ENCODE data around the gene ZFX.
A peak's percentile ranks its signal among the peaks of the same experiment; 100 is the strongest.

The ZFX gene

GRCh38 chrX:24156177-24156576 is 6.6 kb downstream of the ZFX start:
- Histone ChIP-seq H4K12ac (ENCODE audit: low read depth, low read length) (no peak overlapping the region), H2BK12ac (ENCODE audit: low read length) (no peak overlapping the region), H3K14ac (ENCODE audit: low read length) (no peak overlapping the region), H3K23ac (ENCODE audit: low read length) (no peak overlapping the region), H2BK120ac (ENCODE audit: insufficient read depth, low read length, poor library complexity) (no peak overlapping the region), H3K9ac (ENCODE audit: low read length) (no peak overlapping the region), H4K91ac (ENCODE audit: low read depth, low read length) (no peak overlapping the region), H3K4me1 (ENCODE audit: control insufficient read depth in 1 of 2, insufficient read depth in 2 of 2, low read length in 2 of 2) (peaks cover 2 to 5% of the 10 kb centered on the region in 2 experiments), H3K79me2 (ENCODE audit: control insufficient read depth, insufficient read depth, low read length, poor library complexity) (peaks cover 3% of the 10 kb centered on the region), H3K9me3 (ENCODE audit: insufficient read depth, low read depth, low read length) (no peaks in the 10 kb centered on the region), H4K8ac (ENCODE audit: low read depth, low read length) (no peak overlapping the region), H3K18ac (ENCODE audit: low read length) (no peak overlapping the region), H3K4me3 (ENCODE audit: low read depth, low read length) (no peak overlapping the region), H2AFZ (ENCODE audit: insufficient read depth, low read length, poor library complexity) (no peak overlapping the region), H2BK5ac (ENCODE audit: low read depth, low read length, poor library complexity) (no peak overlapping the region), H3K27ac (ENCODE audit: low read depth, low read length) (no peak overlapping the region), H2AK5ac (ENCODE audit: low read length) (no peak overlapping the region), H3K4me2 (ENCODE audit: low read length) (no peak overlapping the region), H3K4ac (ENCODE audit: low read depth, low read length) (no peak overlapping the region), H3K27me3 (ENCODE audit: insufficient read depth, low read length) (no peaks in the 10 kb centered on the region), H3K79me1 (ENCODE audit: low read length) (no peaks in the 10 kb centered on the region), H3K36me3 (ENCODE audit: control insufficient read depth in 1 of 2, insufficient read depth in 2 of 2, low read length in 2 of 2) (peaks cover 0 to 2% of the 10 kb centered on the region in 2 experiments)
- DNase-seq: no peak
- no CpG with 5 or more reads among the region's 4 CpGs for WGBS (ENCODE audit: extremely low coverage, insufficient coverage, insufficient read length)

GRCh38 chrX:24158881-24159280 is 9.4 kb downstream of the ZFX start:
- Histone ChIP-seq H3K9ac (ENCODE audit: low read length) (no peak overlapping the region), H3K18ac (ENCODE audit: low read length) (no peak overlapping the region), H3K4me3 (ENCODE audit: low read depth, low read length) (no peak overlapping the region), H3K4ac (ENCODE audit: low read depth, low read length) (peak overlapping the region; percentile 75), H4K12ac (ENCODE audit: low read depth, low read length) (no peak overlapping the region), H3K36me3 (ENCODE audit: control insufficient read depth in 1 of 2, insufficient read depth in 2 of 2, low read length in 2 of 2) (no peaks in the 10 kb centered on the region), H3K14ac (ENCODE audit: low read length) (no peak overlapping the region), H3K79me2 (ENCODE audit: control insufficient read depth, insufficient read depth, low read length, poor library complexity) (peaks cover 3% of the 10 kb centered on the region), H3K27me3 (ENCODE audit: insufficient read depth, low read length) (no peaks in the 10 kb centered on the region), H3K9me3 (ENCODE audit: insufficient read depth, low read depth, low read length) (no peaks in the 10 kb centered on the region), H3K27ac (ENCODE audit: low read depth, low read length) (no peak overlapping the region), H3K4me2 (ENCODE audit: low read length) (no peak overlapping the region), H4K8ac (ENCODE audit: low read depth, low read length) (no peak overlapping the region), H3K79me1 (ENCODE audit: low read length) (no peaks in the 10 kb centered on the region), H3K4me1 (ENCODE audit: control insufficient read depth in 1 of 2, insufficient read depth in 2 of 2, low read length in 2 of 2) (no peaks in the 10 kb centered on the region), H3K23ac (ENCODE audit: low read length) (no peak overlapping the region), H2BK12ac (ENCODE audit: low read length) (no peak overlapping the region), H2AK5ac (ENCODE audit: low read length) (no peak overlapping the region), H2BK120ac (ENCODE audit: insufficient read depth, low read length, poor library complexity) (no peak overlapping the region), H2AFZ (ENCODE audit: insufficient read depth, low read length, poor library complexity) (no peak overlapping the region), H4K91ac (ENCODE audit: low read depth, low read length) (no peak overlapping the region), H2BK5ac (ENCODE audit: low read depth, low read length, poor library complexity) (no peak overlapping the region)
- no CpG with 5 or more reads among the region's 4 CpGs for WGBS (ENCODE audit: extremely low coverage, insufficient coverage, insufficient read length)
- no peak for DNase-seq

DNA sequence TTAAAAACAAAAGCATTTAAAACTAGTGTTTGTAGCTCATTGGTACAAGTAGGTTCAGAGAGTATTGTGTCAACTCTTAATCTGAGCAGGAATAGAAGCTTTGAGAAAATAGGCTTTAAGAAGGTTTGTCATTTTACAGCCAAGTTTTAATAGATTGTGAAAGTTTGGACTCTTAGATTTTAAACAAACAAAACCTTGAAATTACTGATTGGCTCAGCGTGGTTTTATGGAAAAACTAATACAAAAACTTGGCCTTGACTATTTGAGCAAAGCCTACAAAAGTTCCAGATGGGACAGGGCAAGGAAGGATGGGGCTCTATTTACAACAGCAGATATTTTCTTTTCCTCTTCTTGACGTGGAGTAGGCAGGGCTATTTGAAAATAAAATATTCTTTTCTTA is 16.5 kb downstream of the ZFX start:
- no peaks in the 10 kb centered on the region for H3K4me1 ChIP-seq (ENCODE audit: control insufficient read depth in 1 of 2, insufficient read depth in 2 of 2, low read length in 2 of 2)
- WGBS (ENCODE audit: extremely low coverage, insufficient coverage, insufficient read length): no CpG with 5 or more reads among the region's 2 CpGs
- no peak overlapping the region for H2BK5ac ChIP-seq (ENCODE audit: low read depth, low read length, poor library complexity)
- no peak overlapping the region for H2AK5ac ChIP-seq (ENCODE audit: low read length)
- H3K4me3 ChIP-seq (ENCODE audit: low read depth, low read length): no peak overlapping the region
- H3K36me3 ChIP-seq (ENCODE audit: control insufficient read depth in 1 of 2, insufficient read depth in 2 of 2, low read length in 2 of 2): no peaks in the 10 kb centered on the region
- H2BK12ac ChIP-seq (ENCODE audit: low read length): no peak overlapping the region
- no peaks in the 10 kb centered on the region for H3K27me3 ChIP-seq (ENCODE audit: insufficient read depth, low read length)
- H3K4me2 ChIP-seq (ENCODE audit: low read length): no peak overlapping the region
- no peak overlapping the region for H3K23ac ChIP-seq (ENCODE audit: low read length)
- no peaks in the 10 kb centered on the region for H3K79me1 ChIP-seq (ENCODE audit: low read length)
- no peak overlapping the region for H4K12ac ChIP-seq (ENCODE audit: low read depth, low read length)
- no peak overlapping the region for H3K14ac ChIP-seq (ENCODE audit: low read length)
- H3K4ac ChIP-seq (ENCODE audit: low read depth, low read length): no peak overlapping the region
- no peak overlapping the region for H2AFZ ChIP-seq (ENCODE audit: insufficient read depth, low read length, poor library complexity)
- no peak overlapping the region for H2BK120ac ChIP-seq (ENCODE audit: insufficient read depth, low read length, poor library complexity)
- no peak overlapping the region for H4K8ac ChIP-seq (ENCODE audit: low read depth, low read length)
- no peak overlapping the region for H4K91ac ChIP-seq (ENCODE audit: low read depth, low read length)
- no peak overlapping the region for H3K27ac ChIP-seq (ENCODE audit: low read depth, low read length)
- no peak overlapping the region for H3K9ac ChIP-seq (ENCODE audit: low read length)
- peaks cover 3% of the 10 kb centered on the region for H3K79me2 ChIP-seq (ENCODE audit: control insufficient read depth, insufficient read depth, low read length, poor library complexity)
- DNase-seq: no peak
- no peaks in the 10 kb centered on the region for H3K9me3 ChIP-seq (ENCODE audit: insufficient read depth, low read depth, low read length)
- no peak overlapping the region for H3K18ac ChIP-seq (ENCODE audit: low read length)

- H3K4ac ChIP-seq (ENCODE audit: low read depth, low read length): no peak overlapping the region
- H3K27me3 ChIP-seq (ENCODE audit: insufficient read depth, low read length): no peaks in the 10 kb centered on the region
- H3K79me1 ChIP-seq (ENCODE audit: low read length): no peaks in the 10 kb centered on the region
- no peak overlapping the region for H2AFZ ChIP-seq (ENCODE audit: insufficient read depth, low read length, poor library complexity)
- no peak overlapping the region for H3K23ac ChIP-seq (ENCODE audit: low read length)
- no peak overlapping the region for H3K4me2 ChIP-seq (ENCODE audit: low read length)
- no peak overlapping the region for H3K4me3 ChIP-seq (ENCODE audit: low read depth, low read length)
- H2AK5ac ChIP-seq (ENCODE audit: low read length): no peak overlapping the region
- H2BK12ac ChIP-seq (ENCODE audit: low read length): no peak overlapping the region
- no peak overlapping the region for H4K91ac ChIP-seq (ENCODE audit: low read depth, low read length)
- no peak overlapping the region for H3K27ac ChIP-seq (ENCODE audit: low read depth, low read length)
- no peak overlapping the region for H3K9ac ChIP-seq (ENCODE audit: low read length)
- H2BK120ac ChIP-seq (ENCODE audit: insufficient read depth, low read length, poor library complexity): no peak overlapping the region
- no peak overlapping the region for H4K8ac ChIP-seq (ENCODE audit: low read depth, low read length)
- H3K14ac ChIP-seq (ENCODE audit: low read length): no peak overlapping the region
- no peak overlapping the region for H4K12ac ChIP-seq (ENCODE audit: low read depth, low read length)
- no peak overlapping the region for H2BK5ac ChIP-seq (ENCODE audit: low read depth, low read length, poor library complexity)
- H3K79me2 ChIP-seq (ENCODE audit: control insufficient read depth, insufficient read depth, low read length, poor library complexity): peaks cover 3% of the 10 kb centered on the region
- no peaks in the 10 kb centered on the region for H3K9me3 ChIP-seq (ENCODE audit: insufficient read depth, low read depth, low read length)
- H3K36me3 ChIP-seq (ENCODE audit: control insufficient read depth in 1 of 2, insufficient read depth in 2 of 2, low read length in 2 of 2): no peaks in the 10 kb centered on the region
- no peak overlapping the region for H3K18ac ChIP-seq (ENCODE audit: low read length)
- no peak for DNase-seq
- no peaks in the 10 kb centered on the region for H3K4me1 ChIP-seq (ENCODE audit: control insufficient read depth in 1 of 2, insufficient read depth in 2 of 2, low read length in 2 of 2)
Observed at GRCh38 chrX:24167719-24168472, 18.4 kb downstream of the ZFX start.

Measured in trophoblast cell (in vitro differentiated cells and primary cell).